Mesendoderm (in vitro differentiated cells): Measurements from ENCODE around the gene SPATS2.

Experiments used
- DNase-seq: peaks from one replicate; pipeline ENCODE4 v3.0.0; 2013
- H2AK5ac ChIP-seq: 2 replicates; pipeline ENCODE4 v1.6.1; 2013; ENCODE audit warnings: low read length, inconsistent platforms
- H2BK120ac ChIP-seq: 2 replicates; pipeline ENCODE4 v1.6.1; 2013; ENCODE audit warnings: low read depth, mild to moderate bottlenecking, low read length, moderate library complexity, mixed read lengths
- H2BK15ac ChIP-seq: replicated peaks from 2 replicates; pipeline ENCODE4 v1.6.1; 2013; ENCODE audit warnings: low read depth, mild to moderate bottlenecking, moderate library complexity
- H2BK5ac ChIP-seq: 2 replicates; pipeline ENCODE4 v1.6.1; 2013; ENCODE audit warnings: low read length, inconsistent platforms
- H3K18ac ChIP-seq: 2 replicates; pipeline ENCODE4 v1.6.1; 2013; ENCODE audit warnings: mild to moderate bottlenecking, low read length, mixed read lengths
- H3K23ac ChIP-seq: one replicate; pipeline ENCODE4 v1.6.1; 2013; ENCODE audit warnings: low read length
- H3K27ac ChIP-seq: 2 replicates; pipeline ENCODE4 v1.5.1; 2013; ENCODE audit warnings: low read depth, mild to moderate bottlenecking, inconsistent platforms, low read length, moderate library complexity
- H3K27me3 ChIP-seq: 2 replicates; pipeline ENCODE4 v1.6.1; 2013; ENCODE audit warnings: low read length, control low read depth, mild to moderate bottlenecking, inconsistent platforms; ENCODE audit not compliant: insufficient read depth, poor library complexity
- H3K36me3 ChIP-seq: 2 replicates; pipeline ENCODE4 v1.6.1; 2013; ENCODE audit warnings: low read length, inconsistent platforms; ENCODE audit not compliant: control insufficient read depth, insufficient read depth
- H3K4ac ChIP-seq: one replicate; pipeline ENCODE4 v1.6.1; 2013; ENCODE audit warnings: low read depth, mild to moderate bottlenecking, low read length, moderate library complexity
- H3K4me1 ChIP-seq: 2 replicates; pipeline ENCODE4 v1.6.1; 2013; ENCODE audit warnings: low read depth, low read length, inconsistent platforms; ENCODE audit not compliant: control insufficient read depth
- H3K4me2 ChIP-seq: 2 replicates; pipeline ENCODE4 v1.6.1; 2013; ENCODE audit warnings: low read length
- H3K4me3 ChIP-seq: 2 replicates; pipeline ENCODE4 v1.5.1; 2013; ENCODE audit warnings: mild to moderate bottlenecking, low read length
- H3K56ac ChIP-seq: one replicate; pipeline ENCODE4 v1.6.1; 2013; ENCODE audit warnings: low read length
- H3K79me1 ChIP-seq: 2 replicates; pipeline ENCODE4 v1.6.1; 2013; ENCODE audit warnings: low read length, inconsistent platforms
- H3K79me2 ChIP-seq: 2 replicates; pipeline ENCODE4 v1.6.1; 2013; ENCODE audit warnings: mild to moderate bottlenecking, low read length; ENCODE audit not compliant: control insufficient read depth, insufficient read depth
- H3K9ac ChIP-seq: 2 replicates; pipeline ENCODE4 v1.6.1; 2013; ENCODE audit warnings: low read length, inconsistent platforms
- H4K5ac ChIP-seq: one replicate; pipeline ENCODE4 v1.6.1; 2013; ENCODE audit warnings: low read length
- H4K8ac ChIP-seq: one replicate; pipeline ENCODE4 v1.6.1; 2013; ENCODE audit warnings: low read depth, mild to moderate bottlenecking, control low read depth, low read length, moderate library complexity
- WGBS: extraction: QIAGEN DNeasy Blood & Tissue Kit; methylation state at CpG from one replicate; pipeline ENCODE4 v1.1.7; 2013; ENCODE audit warnings: low lambda C conversion rate, missing lambda C conversion rate; ENCODE audit not compliant: insufficient coverage; ENCODE audit errors: extremely low coverage; 5-methylcytosine and 5-hydroxymethylcytosine counted together

The SPATS2 gene

GRCh38 chr12:49562831-49563230 lies 195.6 kb downstream of the SPATS2 start:
- H3K4me3 ChIP-seq: no peak overlapping the region
- H3K18ac ChIP-seq: no peak overlapping the region
- H3K4me1 ChIP-seq: peaks cover 4% of the 10 kb centered on the region
- H2BK120ac ChIP-seq: no peak overlapping the region
- H3K36me3 ChIP-seq: peaks cover 12% of the 10 kb centered on the region
- H3K27me3 ChIP-seq: no peaks in the 10 kb centered on the region
- H2AK5ac ChIP-seq: no peak overlapping the region
- no peak overlapping the region for H2BK5ac ChIP-seq
- no peak for DNase-seq
- no peak overlapping the region for H4K5ac ChIP-seq
- no CpG with 5 or more reads among the region's 6 CpGs for WGBS
- peaks cover 13% of the 10 kb centered on the region for H3K79me2 ChIP-seq
- no peak overlapping the region for H3K23ac ChIP-seq
- H4K8ac ChIP-seq: no peak overlapping the region
- H3K4ac ChIP-seq: no peak overlapping the region
- no peak overlapping the region for H3K27ac ChIP-seq
- no peak overlapping the region for H2BK15ac ChIP-seq
- peaks cover 13% of the 10 kb centered on the region for H3K79me1 ChIP-seq
- no peak overlapping the region for H3K9ac ChIP-seq
- H3K56ac ChIP-seq: no peak overlapping the region
- H3K4me2 ChIP-seq: no peak overlapping the region

- Histone ChIP-seq H3K36me3 (peaks cover 11% of the 10 kb centered on the region), H2BK5ac (no peak overlapping the region), H4K8ac (no peak overlapping the region), H3K4me1 (peaks cover 4% of the 10 kb centered on the region), H3K9ac (no peak overlapping the region), H3K4me3 (no peak overlapping the region), H3K56ac (no peak overlapping the region), H3K79me2 (peaks cover 13% of the 10 kb centered on the region), H3K27me3 (no peaks in the 10 kb centered on the region), H3K79me1 (peaks cover 13% of the 10 kb centered on the region), H3K4me2 (no peak overlapping the region), H3K23ac (no peak overlapping the region), H3K27ac (no peak overlapping the region), H2BK120ac (no peak overlapping the region), H3K4ac (no peak overlapping the region), H2BK15ac (no peak overlapping the region), H4K5ac (no peak overlapping the region), H3K18ac (no peak overlapping the region), H2AK5ac (no peak overlapping the region)
- WGBS: no CpG with 5 or more reads among the region's 14 CpGs
- DNase-seq: no peak
Measured at GRCh38 chr12:49563951-49564685, 196.9 kb downstream of the SPATS2 start.

GRCh38 chr12:49564686-49565405 lies 197.6 kb downstream of the SPATS2 start:
- Histone ChIP-seq H3K27me3 (no peaks in the 10 kb centered on the region), H4K5ac (no peak overlapping the region), H2BK120ac (no peak overlapping the region), H3K27ac (no peak overlapping the region), H3K4me2 (no peak overlapping the region), H3K36me3 (peaks cover 4% of the 10 kb centered on the region), H3K79me2 (peaks cover 13% of the 10 kb centered on the region), H3K4ac (no peak overlapping the region), H3K79me1 (peaks cover 13% of the 10 kb centered on the region), H3K4me3 (no peak overlapping the region), H3K56ac (no peak overlapping the region), H3K18ac (no peak overlapping the region), H4K8ac (no peak overlapping the region), H2AK5ac (no peak overlapping the region), H2BK15ac (no peak overlapping the region), H2BK5ac (no peak overlapping the region), H3K23ac (no peak overlapping the region), H3K9ac (no peak overlapping the region), H3K4me1 (peaks cover 4% of the 10 kb centered on the region)
- no CpG with 5 or more reads among the region's 8 CpGs for WGBS
- DNase-seq: no peak

- Histone ChIP-seq H3K27me3 (no peaks in the 10 kb centered on the region), H3K23ac (no peak overlapping the region), H3K79me1 (peaks cover 13% of the 10 kb centered on the region), H3K4ac (no peak overlapping the region), H4K8ac (no peak overlapping the region), H3K4me1 (peaks cover 4% of the 10 kb centered on the region), H2BK5ac (no peak overlapping the region), H3K9ac (no peak overlapping the region), H3K56ac (no peak overlapping the region), H2BK120ac (no peak overlapping the region), H3K79me2 (peaks cover 13% of the 10 kb centered on the region), H3K27ac (no peak overlapping the region), H3K36me3 (peaks cover 4% of the 10 kb centered on the region), H3K18ac (no peak overlapping the region), H4K5ac (no peak overlapping the region), H3K4me3 (no peak overlapping the region), H2BK15ac (no peak overlapping the region), H3K4me2 (no peak overlapping the region), H2AK5ac (no peak overlapping the region)
- no CpG with 5 or more reads among the region's 12 CpGs for WGBS
- no peak for DNase-seq
Measured at GRCh38 chr12:49565406-49566265, 198.4 kb downstream of the SPATS2 start.

- Histone ChIP-seq H2BK5ac (no peak overlapping the region), H3K9ac (no peak overlapping the region), H3K27me3 (no peaks in the 10 kb centered on the region), H3K27ac (no peak overlapping the region), H2BK15ac (no peak overlapping the region), H3K56ac (no peak overlapping the region), H3K18ac (no peak overlapping the region), H2BK120ac (no peak overlapping the region), H3K4ac (no peak overlapping the region), H4K8ac (no peak overlapping the region), H3K4me1 (peaks cover 4% of the 10 kb centered on the region), H3K4me2 (no peak overlapping the region), H4K5ac (no peak overlapping the region), H2AK5ac (no peak overlapping the region), H3K36me3 (peaks cover 2% of the 10 kb centered on the region), H3K79me2 (peaks cover 13% of the 10 kb centered on the region), H3K79me1 (peaks cover 16% of the 10 kb centered on the region), H3K4me3 (no peak overlapping the region), H3K23ac (no peak overlapping the region)
- DNase-seq: no peak
- no CpG with 5 or more reads among the region's 13 CpGs for WGBS
Measured at GRCh38 chr12:49566361-49566760, 199.1 kb downstream of the SPATS2 start.
